NCI-H510A treated with DMSO at 0.1 percent for 48 hours (cell line): ENCODE measurements around the gene FKBP6.
A peak's percentile ranks its signal among the peaks of the same experiment; 100 is the strongest.
"Not testable (repeated sequence)": the region's sequence is repeated elsewhere in the genome, so short reads cannot be mapped to it uniquely, and the experiment has no call there.

Experiments used
- DNase-seq: peaks from one replicate; lab custom pipeline; 2025; lab: John Stamatoyannopoulos, UW

The FKBP6 gene, protein sequence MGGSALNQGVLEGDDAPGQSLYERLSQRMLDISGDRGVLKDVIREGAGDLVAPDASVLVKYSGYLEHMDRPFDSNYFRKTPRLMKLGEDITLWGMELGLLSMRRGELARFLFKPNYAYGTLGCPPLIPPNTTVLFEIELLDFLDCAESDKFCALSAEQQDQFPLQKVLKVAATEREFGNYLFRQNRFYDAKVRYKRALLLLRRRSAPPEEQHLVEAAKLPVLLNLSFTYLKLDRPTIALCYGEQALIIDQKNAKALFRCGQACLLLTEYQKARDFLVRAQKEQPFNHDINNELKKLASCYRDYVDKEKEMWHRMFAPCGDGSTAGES

GRCh38 chr7:73327922-73328321 is at the start of gene FKBP6, which contains the start of gene TRIM50:
Gene FKBP6, plus strand, starts transcription at chr7:73328161. Its CDS starts 268 bp downstream, at chr7:73328429.
Gene TRIM50, minus strand, starts transcription at chr7:73328082. Its CDS starts 3,295 bp downstream, at chr7:73324787.
- DNase-seq = not testable (repeated sequence)

DNA sequence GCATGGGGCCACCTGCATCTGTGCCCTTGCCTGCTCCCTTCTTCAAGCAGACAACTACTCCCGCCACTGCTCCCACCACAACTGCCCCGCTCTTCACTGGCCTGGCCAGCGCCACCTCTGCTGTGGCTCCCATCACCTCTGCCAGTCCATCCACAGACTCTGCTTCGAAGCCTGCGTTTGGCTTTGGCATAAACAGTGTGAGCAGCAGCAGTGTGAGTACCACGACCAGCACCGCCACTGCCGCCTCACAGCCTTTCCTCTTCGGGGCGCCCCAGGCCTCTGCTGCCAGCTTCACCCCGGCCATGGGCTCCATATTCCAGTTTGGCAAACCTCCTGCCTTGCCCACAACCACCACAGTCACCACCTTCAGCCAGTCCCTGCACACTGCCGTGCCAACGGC is 30.7 kb upstream of the FKBP6 start:
- DNase-seq = not testable (repeated sequence)

- not testable (repeated sequence) for DNase-seq
Observed at GRCh38 chr7:73297706-73298105, 30.3 kb upstream of the FKBP6 start.

DNA sequence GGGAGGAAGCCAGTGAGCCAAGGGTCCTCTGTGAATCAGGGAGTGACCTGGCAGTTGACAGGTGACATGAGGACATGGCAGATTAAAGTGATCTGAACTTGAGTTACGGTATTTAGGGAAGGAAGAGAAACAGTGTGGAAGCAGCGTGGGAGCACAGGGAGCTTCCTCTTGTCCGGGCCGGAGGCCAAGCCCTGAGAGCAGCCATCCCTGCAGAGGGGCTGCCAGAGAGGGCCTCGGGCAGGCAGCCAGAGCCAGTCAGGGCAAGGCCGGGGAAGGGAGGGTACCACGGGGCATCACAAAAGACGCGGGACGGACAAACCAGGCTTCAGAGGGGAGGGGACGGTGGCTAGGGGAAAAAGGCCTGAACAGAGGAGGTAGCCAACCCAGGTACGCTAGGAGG is 28.1 kb upstream of the FKBP6 start:
- DNase-seq = not testable (repeated sequence)

DNA sequence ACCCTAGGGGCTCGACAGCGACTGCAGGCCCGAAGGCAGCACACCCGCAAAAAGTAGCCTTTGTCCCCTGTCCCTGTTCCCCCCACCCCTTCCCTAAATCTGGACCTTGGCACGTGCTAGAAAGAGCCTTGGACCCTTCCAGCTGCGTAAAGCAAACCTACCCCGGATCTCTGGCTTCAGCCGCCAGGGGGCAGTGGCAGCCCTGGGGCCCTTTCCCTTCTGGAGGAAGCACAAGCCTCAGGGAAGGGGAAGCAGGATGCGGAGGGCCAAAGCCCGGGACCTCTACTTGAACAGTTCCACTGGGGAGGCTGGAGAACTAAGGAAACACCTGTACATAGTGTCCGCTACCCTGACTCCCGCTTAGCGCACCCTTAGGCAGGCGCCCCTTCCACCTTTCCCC is 26.9 kb upstream of the FKBP6 start:
- DNase-seq = not testable (repeated sequence)

GRCh38 chr7:73302846-73303245 is 25.1 kb upstream of the FKBP6 start:
- not testable (repeated sequence) for DNase-seq

- no peak for DNase-seq
Observed at GRCh38 chr7:73303546-73303945, 24.4 kb upstream of the FKBP6 start.

- DNase-seq = no peak
Observed at GRCh38 chr7:73304071-73304470, 23.9 kb upstream of the FKBP6 start.

DNA sequence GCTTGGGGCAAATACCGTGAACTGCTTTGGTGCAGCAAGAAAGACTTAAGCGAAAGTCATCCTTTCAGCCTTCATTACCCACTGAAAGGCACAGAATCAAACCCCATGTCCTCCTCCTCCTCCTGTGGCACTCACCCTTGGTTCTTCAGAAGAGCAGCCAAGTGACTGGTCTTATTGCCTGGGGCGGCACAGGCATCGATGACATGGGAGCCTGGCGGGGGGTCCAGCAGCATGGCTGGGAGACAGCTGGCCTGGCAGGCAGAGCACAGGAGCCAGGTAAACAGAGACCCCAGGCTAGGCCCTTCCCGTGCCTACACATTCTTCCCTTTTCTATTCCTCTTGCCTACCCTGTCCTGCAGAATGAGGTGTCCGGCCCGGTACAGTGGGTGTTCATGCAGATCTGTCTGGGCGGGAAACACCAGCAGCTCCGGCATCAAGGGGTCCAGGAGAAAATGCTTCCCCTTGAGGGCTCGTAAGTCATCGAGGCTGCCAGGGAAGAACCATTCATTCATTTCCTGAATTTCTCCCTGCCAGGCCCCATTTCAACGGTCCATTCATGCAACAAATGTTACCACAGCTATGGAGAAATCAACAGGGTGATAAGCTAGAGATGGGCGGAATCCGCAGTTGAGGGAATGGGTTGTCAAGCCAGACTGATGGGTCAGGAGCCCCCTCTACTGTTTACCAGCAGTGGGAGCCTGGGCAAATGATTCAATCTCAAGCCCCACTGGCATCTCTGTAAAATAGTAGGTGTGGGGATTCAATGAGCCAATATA is 23.2 kb upstream of the FKBP6 start:
- not testable (repeated sequence) for DNase-seq

DNA sequence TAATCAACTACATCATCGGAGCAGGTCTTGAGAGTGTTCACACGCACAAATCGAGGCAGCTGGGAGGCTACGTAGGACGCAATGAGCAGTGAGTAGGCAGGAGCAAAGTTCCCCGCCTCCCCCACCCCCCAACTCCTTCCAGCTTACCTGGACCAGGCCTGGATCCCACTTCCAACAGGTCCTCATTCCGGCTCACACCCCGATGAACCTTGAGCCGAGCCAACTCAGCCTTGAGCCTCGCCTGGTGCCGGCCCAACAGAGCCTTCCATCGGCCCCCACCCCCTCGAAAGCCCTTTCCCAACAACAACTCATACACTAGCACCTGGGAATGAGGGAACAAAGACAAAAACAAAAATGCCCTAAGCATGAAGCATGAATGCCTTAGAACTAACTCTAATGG is 20.5 kb upstream of the FKBP6 start:
- no peak for DNase-seq

- peak; percentile 16 for DNase-seq
Observed at GRCh38 chr7:73308074-73308664, 19.8 kb upstream of the FKBP6 start.

GRCh38 chr7:73308665-73309214 is 19.2 kb upstream of the FKBP6 start, which contains the start of gene NSUN5:
Gene NSUN5, minus strand, starts transcription at chr7:73308826. Its CDS starts 36 bp downstream, at chr7:73308790.
- peak; percentile 67 for DNase-seq

DNA sequence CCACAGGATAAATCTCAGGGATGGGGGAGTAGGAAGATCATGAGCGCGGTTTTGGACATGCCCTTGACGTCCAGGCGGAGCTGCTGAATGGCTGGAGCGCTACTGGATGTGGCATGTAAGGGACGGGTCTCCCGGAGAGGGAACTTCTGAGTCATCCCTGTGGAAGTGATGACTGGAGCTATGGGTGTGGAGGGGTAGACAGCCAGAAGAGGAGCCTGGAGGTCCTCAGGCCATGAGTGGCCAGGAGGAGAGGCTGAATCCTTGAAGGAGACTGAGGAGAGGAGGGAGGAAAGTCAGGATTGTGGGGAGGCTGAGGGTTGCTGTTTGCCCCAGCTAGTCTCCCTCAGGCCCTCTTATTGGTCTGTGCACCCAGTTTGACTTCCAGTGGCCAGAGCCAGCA is 16.5 kb upstream of the FKBP6 start:
- not testable (repeated sequence) for DNase-seq

DNA sequence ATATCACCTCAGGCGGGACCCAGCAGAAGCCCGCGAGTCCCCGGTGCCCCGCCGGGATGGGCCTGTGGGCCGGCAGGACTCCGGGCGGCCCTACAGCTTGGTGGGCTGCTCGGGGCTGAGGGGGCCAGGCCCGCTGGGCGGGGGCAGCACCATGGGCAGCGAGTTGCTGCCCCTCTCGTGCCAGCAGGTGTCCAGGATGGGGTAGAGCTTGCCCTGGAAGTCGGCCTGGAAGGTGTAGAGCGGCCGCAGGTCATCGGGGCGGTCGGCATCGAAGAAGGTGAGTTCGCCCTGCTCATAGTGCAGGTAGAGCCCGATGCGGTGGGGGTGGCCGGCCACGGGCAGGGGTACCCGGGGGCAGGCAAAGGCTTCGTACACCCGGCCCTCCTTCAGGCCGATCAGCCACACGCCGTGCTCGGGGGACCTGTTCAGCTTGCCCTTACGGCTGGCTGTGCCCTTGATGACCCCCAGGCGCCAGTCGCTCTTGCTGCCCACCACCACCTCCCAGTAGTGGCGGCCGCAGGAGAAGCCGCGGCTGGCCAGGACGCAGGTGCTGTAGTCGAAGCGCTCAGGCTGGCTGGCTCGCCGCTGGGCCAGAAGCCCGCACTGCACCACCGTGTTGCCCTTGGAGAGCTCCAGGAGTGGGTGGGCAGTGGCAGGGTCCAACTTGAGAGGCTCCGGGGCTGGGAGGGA is 15.0 kb upstream of the FKBP6 start:
- no peak for DNase-seq

DNA sequence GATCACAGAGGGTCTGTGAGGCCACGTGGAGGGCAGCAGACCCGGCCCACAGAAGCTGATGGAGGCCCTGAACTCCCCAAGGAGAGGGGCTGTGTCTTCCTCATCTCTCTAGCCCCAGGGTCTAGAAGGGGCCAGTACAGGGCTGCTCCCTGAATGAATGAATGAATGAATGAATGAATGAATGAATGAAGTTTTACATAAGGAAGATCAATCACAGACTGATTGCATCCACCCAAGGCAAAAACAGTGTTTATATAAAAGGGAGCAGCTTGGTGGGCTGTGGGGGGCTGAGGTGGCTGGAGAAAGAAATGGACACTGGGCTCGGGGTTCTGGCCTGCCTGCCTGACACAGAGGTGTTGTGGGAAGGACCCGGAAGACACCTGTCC is 14.4 kb upstream of the FKBP6 start:
- no peak for DNase-seq

DNA sequence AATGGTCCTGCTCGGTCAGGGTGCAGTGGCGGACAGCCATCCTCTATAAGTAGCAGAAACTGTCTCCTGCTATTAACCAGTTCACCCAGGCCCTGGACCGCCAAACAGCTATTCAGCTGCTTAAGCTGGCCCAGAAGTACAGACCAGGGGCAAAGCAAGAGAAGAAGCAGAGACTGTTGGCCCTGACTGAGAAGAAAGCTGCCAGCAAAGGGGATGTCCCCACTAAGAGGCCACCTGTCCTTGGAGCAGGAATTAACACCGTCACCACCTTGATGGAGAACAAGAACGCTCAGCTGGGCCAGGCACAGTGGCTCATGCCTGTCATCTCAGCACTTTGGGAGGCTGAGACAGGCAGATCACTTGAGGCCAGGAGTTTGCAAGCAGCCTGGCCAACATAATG is 13.7 kb upstream of the FKBP6 start:
- DNase-seq = no peak

- DNase-seq = no peak
Observed at GRCh38 chr7:73316521-73316920, 11.4 kb upstream of the FKBP6 start.

- not testable (repeated sequence) for DNase-seq
Observed at GRCh38 chr7:73318656-73319204, 9.2 kb upstream of the FKBP6 start.

GRCh38 chr7:73319541-73319940 is 8.4 kb upstream of the FKBP6 start:
- not testable (repeated sequence) for DNase-seq

DNA sequence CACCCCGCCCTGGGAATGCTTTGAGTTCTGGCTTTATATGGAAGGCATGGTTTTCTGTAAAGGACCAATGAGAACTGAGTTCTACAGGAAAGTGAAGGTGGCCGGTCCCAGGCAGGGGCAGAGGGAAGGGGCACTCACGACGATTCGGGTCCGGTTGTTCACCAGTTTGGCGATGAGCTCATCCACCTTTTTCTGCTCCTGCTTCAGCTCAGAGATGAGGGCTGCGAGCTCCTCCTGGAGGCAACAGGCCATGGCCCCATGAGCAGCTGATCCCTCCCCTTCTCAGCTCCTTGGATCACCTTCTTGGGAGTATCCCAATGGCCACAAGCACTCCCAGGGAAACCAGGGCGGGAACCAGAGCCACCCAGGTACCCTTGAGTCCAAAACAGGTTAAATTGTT is 8.0 kb upstream of the FKBP6 start:
- DNase-seq = not testable (repeated sequence)

DNA sequence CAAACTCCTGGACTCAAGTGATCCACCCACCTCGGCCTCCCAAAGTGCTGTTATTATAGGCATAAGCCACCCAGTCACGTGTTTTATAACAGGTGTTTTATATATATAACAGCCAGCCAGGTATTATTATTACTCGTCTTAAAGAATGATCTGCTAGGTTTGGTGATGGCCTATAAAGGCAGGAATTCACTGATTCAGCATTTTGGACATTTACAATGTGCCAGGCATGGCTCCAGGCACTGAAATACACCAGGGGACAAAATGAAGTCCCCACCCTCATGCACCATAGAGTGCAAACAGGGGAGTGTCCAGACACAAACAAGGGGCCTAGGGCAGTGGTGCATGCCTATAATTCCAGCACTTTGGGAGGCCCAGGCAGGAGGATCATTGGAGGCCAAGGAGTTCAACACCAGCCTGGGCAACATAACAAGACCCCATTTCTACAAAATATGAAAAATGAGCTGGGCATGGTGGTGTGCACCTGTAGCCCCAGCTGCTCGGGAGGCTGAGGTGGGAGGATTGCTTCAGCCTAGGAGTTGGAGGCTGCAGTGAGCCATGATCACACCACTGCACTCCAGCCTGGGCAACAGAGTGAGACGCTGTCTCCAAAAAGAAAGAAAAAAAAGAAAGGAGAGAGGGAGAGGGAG is 4.4 kb upstream of the FKBP6 start:
- not testable (repeated sequence) for DNase-seq
